Activated CD8-positive, alpha-beta T cell treated with anti-CD3 and anti-CD28 coated beads, Interleukin-2, amount 10 ng/mL, durations not matched to agents 7 days and 5 days (primary cell): ENCODE data around the gene SETBP1. TPM values are rescaled to one million over a fixed set of nuclear protein-coding genes. Genes with fewer than 3 reads are reported as not detected.

Experiments
- ATAC-seq: fragments of 150-1000 bp; cut with Tn5 transposase; one replicate; pipeline ENCODE4 v1.10.0; 2021; ENCODE audit warnings: moderate library complexity
- CTCF ChIA-PET: fragments of 350-600 bp; sonication (Branson Sonifier 250); formaldehyde crosslinking; loops from one replicate; lab custom pipeline; 2021; ENCODE audit warnings: antibody characterized with exemption; lab: Charles Lee
- POLR2A ChIA-PET: fragments of 350-600 bp; sonication (Branson Sonifier 250); formaldehyde crosslinking; loops from one replicate; lab custom pipeline; 2021; ENCODE audit warnings: antibody characterized with exemption; lab: Charles Lee
- DNase-seq: peaks from one replicate; pipeline ENCODE4 v3.0.0-alpha.2; 2020
- H3K27ac Mint-ChIP-seq: one replicate; pipeline ENCODE4 v1.8.0; 2021; ENCODE audit warnings: mild to moderate bottlenecking, mixed read lengths
- H3K27me3 Mint-ChIP-seq: one replicate; pipeline ENCODE4 v1.8.0; 2021; ENCODE audit warnings: low read depth, mixed read lengths
- H3K36me3 Mint-ChIP-seq: one replicate; pipeline ENCODE4 v1.8.0; 2021; ENCODE audit warnings: low read depth, mixed read lengths
- H3K4me1 Mint-ChIP-seq: one replicate; pipeline ENCODE4 v1.8.0; 2021; ENCODE audit warnings: low read depth, mixed read lengths
- H3K4me3 Mint-ChIP-seq: one replicate; pipeline ENCODE4 v1.8.0; 2021; ENCODE audit warnings: mild to moderate bottlenecking, mixed read lengths
- H3K9me3 Mint-ChIP-seq: one replicate; pipeline ENCODE4 v1.8.0; 2022; ENCODE audit warnings: mixed read lengths; ENCODE audit not compliant: insufficient read depth
- total RNA-seq, 2 experiments: library from RNA; stranded (reverse); gene quantifications; one replicate each; pipeline ENCODE4 v1.2.3, GENCODE V29; 2021

Gene SETBP1
- total RNA-seq, 2 experiments from 2014 or later: 7.0 to 8.4 TPM

DNA sequence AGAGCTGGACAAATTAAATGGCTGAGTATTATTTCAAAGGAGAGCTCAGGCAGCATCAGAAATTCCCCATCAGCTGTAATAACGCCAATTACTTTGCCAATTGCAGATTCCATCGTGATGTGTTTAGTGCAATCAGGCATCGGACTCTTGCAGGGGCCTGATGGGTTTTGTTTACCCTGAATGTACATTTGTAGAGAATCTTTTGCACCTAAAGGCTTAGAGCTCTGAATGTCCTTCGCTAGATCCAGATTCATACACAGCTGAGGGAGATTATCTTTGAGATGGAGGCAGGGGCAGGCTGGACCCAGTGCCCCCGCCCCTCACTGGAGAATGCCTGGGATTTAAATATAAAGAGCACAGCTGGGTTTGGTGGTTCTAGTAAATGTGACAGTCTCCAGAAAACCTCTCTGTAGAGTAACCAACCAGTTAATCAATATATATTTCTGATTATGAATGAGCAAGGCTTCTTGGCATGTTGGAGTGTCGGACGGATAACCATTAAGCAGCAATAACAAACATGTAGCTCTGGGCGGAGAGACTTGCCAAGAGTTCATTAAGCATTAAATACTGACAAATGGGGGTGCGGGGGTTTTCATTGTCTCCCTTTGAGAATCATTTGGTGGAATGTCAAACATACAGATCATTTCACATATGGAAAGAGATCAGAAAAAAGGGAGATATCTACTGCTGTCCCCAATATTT, 200.9 kb downstream of the SETBP1 start:
- Mint-ChIP-seq H3K4me3 (no peak overlapping the region), H3K4me1 (no peaks in the 10 kb centered on the region), H3K27ac (no peak overlapping the region), H3K36me3 (no peaks in the 10 kb centered on the region), H3K27me3 (peaks cover 6% of the 10 kb centered on the region), H3K9me3 (no peaks in the 10 kb centered on the region)
- ChIA-PET CTCF (no interaction called here), POLR2A (no interaction called here)
- no peak for ATAC-seq
- DNase-seq: no peak

DNA sequence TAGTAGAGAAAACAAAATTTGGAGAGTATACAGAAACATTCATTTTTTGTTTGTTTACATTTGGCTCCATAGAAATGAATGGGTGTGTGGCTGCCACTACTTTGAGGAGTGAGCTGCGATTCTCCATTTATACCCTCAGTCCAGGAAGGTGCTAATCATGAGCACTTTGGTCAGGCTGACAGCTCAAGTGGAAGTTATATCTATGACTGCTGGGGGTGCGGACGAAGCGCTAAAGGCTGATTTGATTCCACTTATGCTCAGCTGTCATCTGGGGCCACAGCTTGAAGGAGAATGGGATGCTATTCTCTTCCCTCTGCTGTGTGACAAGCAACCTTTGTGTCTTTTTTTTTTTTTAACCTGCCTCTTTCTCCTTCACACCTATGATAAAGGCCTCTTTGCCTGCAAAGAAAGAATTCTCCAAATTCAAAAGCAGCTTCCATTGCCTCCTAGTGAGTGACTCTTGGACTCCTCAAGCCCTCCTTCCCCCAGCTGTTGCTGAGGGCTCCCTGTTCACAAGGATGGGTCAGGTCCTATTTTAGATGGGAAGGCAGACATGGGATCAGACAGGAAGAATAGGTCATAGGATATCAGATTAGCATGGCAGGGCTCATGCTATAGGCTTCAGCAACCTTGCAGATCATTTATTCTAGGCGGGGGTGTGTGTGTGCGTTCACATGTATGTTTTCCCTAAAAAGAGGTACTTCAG, 201.6 kb downstream of the SETBP1 start:
- no peak overlapping the region for H3K4me3 Mint-ChIP-seq
- ATAC-seq (no peak), DNase-seq (no peak)
- CTCF ChIA-PET: interaction anchor here (1.0 kb wide), 1 partner anchor 10 kb away, joined by 4 read pairs; no protein-coding TSS in a partner anchor
- no peak overlapping the region for H3K27ac Mint-ChIP-seq
- peaks cover 3% of the 10 kb centered on the region for H3K4me1 Mint-ChIP-seq
- H3K27me3 Mint-ChIP-seq: peaks cover 6% of the 10 kb centered on the region
- no peaks in the 10 kb centered on the region for H3K36me3 Mint-ChIP-seq
- H3K9me3 Mint-ChIP-seq: no peaks in the 10 kb centered on the region
- POLR2A ChIA-PET: no interaction called here

DNA sequence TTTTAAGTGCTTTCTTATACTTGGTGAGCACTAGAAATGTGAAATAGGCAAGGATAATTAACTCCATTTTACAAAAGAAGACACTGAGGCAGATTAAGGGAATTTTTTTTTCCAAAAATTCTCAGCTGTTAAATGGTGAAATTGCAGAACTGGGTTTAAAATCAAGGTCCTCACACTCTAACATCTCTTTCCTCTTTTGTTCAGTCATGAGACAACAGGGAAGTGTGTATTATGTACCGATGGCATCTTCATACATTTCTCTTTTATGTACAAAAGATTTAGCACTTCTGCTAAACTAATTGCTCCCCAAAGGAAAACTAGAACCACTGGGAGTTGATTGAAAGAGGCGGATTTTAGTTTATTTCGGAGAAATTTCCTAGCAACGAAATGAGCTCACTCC, 203.0 kb downstream of the SETBP1 start:
- no peak overlapping the region for H3K27ac Mint-ChIP-seq
- no peak overlapping the region for H3K4me3 Mint-ChIP-seq

DNA sequence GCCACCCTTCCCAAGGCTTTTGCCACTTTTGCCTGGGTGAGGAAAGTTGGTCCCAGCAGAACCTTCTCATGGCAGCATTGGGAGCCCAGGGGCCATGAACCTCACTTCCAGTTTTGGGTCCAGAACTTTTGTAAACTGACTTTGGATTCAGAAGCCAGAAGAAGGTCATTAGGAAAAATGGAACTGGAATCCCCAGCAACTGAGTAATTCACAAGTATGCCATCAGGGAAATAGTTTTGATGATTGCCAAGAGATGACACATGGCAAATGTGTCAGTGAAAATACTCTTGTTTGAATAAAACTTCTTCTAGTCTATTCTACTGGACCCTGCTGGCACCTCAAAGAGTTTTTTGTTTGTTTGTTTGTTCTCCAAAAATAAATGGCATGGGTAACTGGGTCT, 203.7 kb downstream of the SETBP1 start:
- Mint-ChIP-seq H3K27ac (no peak overlapping the region), H3K4me1 (peaks cover 3% of the 10 kb centered on the region), H3K36me3 (no peaks in the 10 kb centered on the region), H3K9me3 (no peaks in the 10 kb centered on the region), H3K4me3 (no peak overlapping the region), H3K27me3 (peaks cover 5% of the 10 kb centered on the region)
- ChIA-PET CTCF (no interaction called here), POLR2A (no interaction called here)
- DNase-seq (no peak), ATAC-seq (no peak)

More for the DNA sequence above, 203.0 kb downstream of the SETBP1 start:
- ChIA-PET POLR2A (no interaction called here), CTCF (no interaction called here)
- no peak for DNase-seq
- no peak for ATAC-seq
- Mint-ChIP-seq H3K36me3 (no peaks in the 10 kb centered on the region), H3K27me3 (peaks cover 6% of the 10 kb centered on the region), H3K9me3 (no peaks in the 10 kb centered on the region), H3K4me1 (peaks cover 3% of the 10 kb centered on the region)

DNA sequence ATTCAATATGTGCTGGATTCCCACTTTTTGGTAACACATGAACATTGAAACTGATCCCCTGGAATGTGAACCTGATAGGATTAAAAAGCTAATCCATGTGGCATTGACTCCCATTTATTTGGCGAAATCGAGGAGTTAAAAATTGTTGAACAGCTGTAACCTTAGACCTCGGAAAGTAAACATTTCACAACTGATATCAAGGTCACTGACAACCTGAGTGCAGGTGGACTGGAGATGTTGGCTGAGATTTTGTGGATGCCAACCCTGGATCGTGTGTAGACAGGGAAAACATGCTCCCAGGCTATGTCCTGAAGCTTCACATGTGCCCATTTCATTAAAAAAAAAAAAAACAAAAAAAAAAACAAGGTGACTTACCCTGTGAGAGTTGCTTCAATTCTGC, 204.8 kb downstream of the SETBP1 start:
- DNase-seq (no peak), ATAC-seq (no peak)
- H3K4me3 Mint-ChIP-seq: no peak overlapping the region
- POLR2A ChIA-PET: no interaction called here
- peaks cover 3% of the 10 kb centered on the region for H3K4me1 Mint-ChIP-seq
- H3K27ac Mint-ChIP-seq: no peak overlapping the region
- H3K36me3 Mint-ChIP-seq: no peaks in the 10 kb centered on the region
- H3K27me3 Mint-ChIP-seq: peaks cover 2% of the 10 kb centered on the region
- CTCF ChIA-PET: no interaction called here
- no peaks in the 10 kb centered on the region for H3K9me3 Mint-ChIP-seq

DNA sequence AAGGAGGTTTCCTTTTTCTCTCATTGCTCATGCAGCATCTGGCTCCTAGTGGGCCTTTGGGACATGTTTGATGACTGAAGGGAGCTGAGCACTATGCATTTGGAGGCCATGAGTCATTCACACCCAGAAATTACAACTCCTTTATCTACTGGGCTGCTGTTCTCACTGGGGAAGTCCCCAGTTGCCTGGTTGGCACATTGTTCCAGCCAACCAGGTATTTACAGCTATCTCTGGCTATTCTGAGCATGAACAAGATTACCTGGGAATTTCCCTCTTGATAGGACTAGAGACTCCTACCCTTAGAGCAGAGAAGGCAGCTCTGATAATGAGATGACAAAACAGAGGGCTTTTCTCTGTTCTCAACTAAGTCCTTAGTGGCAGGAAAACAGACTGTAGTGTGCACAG, 206.5 kb downstream of the SETBP1 start:
- POLR2A ChIA-PET: no interaction called here
- no peak overlapping the region for H3K27ac Mint-ChIP-seq
- peak; percentile 51 for ATAC-seq
- peaks cover 3% of the 10 kb centered on the region for H3K4me1 Mint-ChIP-seq
- no peaks in the 10 kb centered on the region for H3K9me3 Mint-ChIP-seq
- H3K27me3 Mint-ChIP-seq: no peaks in the 10 kb centered on the region
- peak; percentile 24 for DNase-seq
- CTCF ChIA-PET: interaction anchor here (0.8 to 1.0 kb wide), 2 partner anchors 208 to 325 kb away, joined by 3 to 4 read pairs; no protein-coding TSS in a partner anchor
- H3K36me3 Mint-ChIP-seq: peaks cover 10% of the 10 kb centered on the region
- no peak overlapping the region for H3K4me3 Mint-ChIP-seq

DNA sequence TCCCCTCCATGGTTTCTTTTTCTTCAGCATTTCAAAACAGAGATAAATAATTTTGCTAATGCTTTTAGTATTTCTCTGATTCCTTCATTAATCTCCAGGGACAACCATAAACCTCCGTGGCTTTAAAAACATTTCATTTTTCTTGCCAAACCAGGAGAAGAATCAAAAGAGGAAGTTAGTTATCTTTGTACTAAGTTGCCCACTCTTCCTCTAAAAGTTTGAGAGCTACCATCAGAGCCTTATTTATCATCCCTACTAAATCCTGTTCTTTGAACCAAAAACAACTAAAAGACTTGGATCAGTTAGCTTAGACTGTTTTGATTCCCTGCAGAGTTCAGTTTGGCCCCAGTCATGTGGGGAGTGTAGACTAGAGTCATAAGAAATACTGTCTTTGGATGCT, 208.4 kb downstream of the SETBP1 start:
- peaks cover 10% of the 10 kb centered on the region for H3K36me3 Mint-ChIP-seq
- no peaks in the 10 kb centered on the region for H3K27me3 Mint-ChIP-seq
- DNase-seq: no peak
- no peak for ATAC-seq
- H3K4me3 Mint-ChIP-seq: no peak overlapping the region
- peaks cover 14% of the 10 kb centered on the region for H3K4me1 Mint-ChIP-seq
- H3K9me3 Mint-ChIP-seq: no peaks in the 10 kb centered on the region
- CTCF ChIA-PET: no interaction called here
- no peak overlapping the region for H3K27ac Mint-ChIP-seq
- POLR2A ChIA-PET: interaction anchor here (0.6 kb wide), 1 partner anchor 777 kb away, joined by 3 read pairs; no protein-coding TSS in a partner anchor

DNA sequence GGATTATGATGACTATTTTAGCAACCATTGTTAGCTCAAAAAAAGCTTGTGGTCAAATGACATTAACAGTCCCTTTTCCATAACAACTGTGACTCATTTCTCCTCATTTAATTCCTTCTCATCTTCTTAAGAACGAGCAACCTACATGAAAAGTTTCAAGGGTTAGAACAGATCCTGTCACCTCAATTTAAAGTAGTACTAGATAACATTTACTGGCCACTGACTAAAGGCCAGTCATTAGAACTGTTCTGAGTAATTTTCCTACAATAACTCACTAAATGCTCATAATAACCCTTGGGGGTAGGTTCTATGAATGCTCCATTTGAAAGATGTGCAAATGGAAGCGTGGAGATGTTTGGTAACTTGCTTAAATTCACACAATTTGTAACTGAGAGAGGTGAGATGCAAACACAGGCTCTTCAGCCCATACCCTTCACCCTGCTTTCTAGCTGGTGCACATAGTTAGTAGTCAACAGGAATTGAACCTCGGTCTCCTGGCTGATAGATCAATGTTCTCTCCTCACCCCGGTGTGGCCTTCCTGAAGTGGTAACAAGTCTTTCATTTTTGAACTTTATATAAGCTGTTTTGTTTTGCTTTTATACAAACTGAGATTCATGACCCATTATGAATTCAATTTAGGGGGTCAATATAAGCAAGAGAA, 212.5 kb downstream of the SETBP1 start:
- H3K27me3 Mint-ChIP-seq: peaks cover 5% of the 10 kb centered on the region

DNA sequence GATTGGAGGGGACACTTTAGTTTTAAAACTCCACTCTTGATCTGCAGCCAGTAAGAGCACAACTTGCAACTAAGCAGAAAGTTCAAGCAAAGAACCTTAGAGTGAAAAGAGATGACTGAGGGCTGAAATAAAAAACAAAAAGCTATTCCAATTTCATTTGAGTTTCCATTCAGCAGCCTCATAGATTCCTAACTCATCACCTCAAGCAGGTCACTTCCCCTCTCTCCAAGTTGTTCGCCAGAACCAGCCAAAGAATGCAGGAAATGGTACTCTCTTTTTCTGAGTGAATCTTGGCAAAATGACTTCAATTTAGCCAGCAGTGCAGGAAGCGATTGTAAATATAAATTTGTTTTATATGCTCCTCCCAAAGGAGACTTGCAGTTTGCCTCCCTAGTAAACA, 213.3 kb downstream of the SETBP1 start:
- H3K4me3 Mint-ChIP-seq: no peak overlapping the region
- DNase-seq: no peak
- H3K27me3 Mint-ChIP-seq: peaks cover 5% of the 10 kb centered on the region
- H3K4me1 Mint-ChIP-seq: peaks cover 22% of the 10 kb centered on the region
- POLR2A ChIA-PET: interaction anchor here (0.6 kb wide), 1 partner anchor 253 kb away, joined by 3 read pairs; no protein-coding TSS in a partner anchor
- no peak for ATAC-seq
- CTCF ChIA-PET: no interaction called here
- H3K9me3 Mint-ChIP-seq: no peaks in the 10 kb centered on the region
- peaks cover 10% of the 10 kb centered on the region for H3K36me3 Mint-ChIP-seq
- H3K27ac Mint-ChIP-seq: no peak overlapping the region

More for the DNA sequence above, 212.5 kb downstream of the SETBP1 start:
- H3K27ac Mint-ChIP-seq: no peak overlapping the region
- DNase-seq (no peak), ATAC-seq (no peak)
- H3K9me3 Mint-ChIP-seq: no peaks in the 10 kb centered on the region
- CTCF ChIA-PET: interaction anchor here (0.8 to 1.7 kb wide), 3 partner anchors 10 to 214 kb away, joined by 3 to 4 read pairs (median 3); no protein-coding TSS in a partner anchor
- peaks cover 10% of the 10 kb centered on the region for H3K36me3 Mint-ChIP-seq
- peaks cover 22% of the 10 kb centered on the region for H3K4me1 Mint-ChIP-seq
- POLR2A ChIA-PET: interaction anchor here (0.6 kb wide), 1 partner anchor 252 kb away, joined by 3 read pairs; no protein-coding TSS in a partner anchor
- H3K4me3 Mint-ChIP-seq: no peak overlapping the region

DNA sequence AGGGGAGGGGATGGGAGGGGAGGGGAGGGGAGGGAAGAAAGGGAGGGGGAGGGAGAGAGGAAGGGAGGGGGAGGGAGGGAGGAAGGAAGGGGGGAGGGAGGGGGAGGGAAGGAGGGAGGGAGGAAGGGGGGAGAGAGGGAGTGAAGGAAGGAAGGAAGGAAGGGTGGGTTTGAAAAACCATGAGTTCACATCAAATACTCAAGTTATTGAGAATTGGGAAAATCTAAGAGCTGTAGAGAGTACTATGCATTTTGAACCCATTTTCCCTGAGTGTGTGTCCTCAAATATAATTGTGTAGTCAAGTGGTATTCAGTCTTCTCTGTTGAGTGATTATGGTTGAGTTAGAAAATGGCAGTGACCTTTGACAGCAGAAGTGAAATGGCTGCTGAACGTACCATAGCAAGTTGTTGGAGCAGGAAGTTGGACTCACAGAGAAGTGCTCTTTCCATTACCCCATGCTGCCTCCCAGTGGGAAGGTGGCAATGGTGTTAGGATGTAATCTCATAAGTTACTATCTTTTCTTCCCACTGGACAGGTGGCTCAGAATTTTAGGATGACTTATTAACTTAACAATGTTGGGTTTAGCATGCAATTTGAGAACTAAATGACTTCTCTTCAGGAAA, 214.6 kb downstream of the SETBP1 start:
- H3K9me3 Mint-ChIP-seq: no peaks in the 10 kb centered on the region
- CTCF ChIA-PET: no interaction called here
- H3K4me3 Mint-ChIP-seq: no peak overlapping the region
- DNase-seq (peak; percentile 43), ATAC-seq (peak; percentile 39)
- H3K4me1 Mint-ChIP-seq: peaks cover 22% of the 10 kb centered on the region
- peaks cover 9% of the 10 kb centered on the region for H3K27me3 Mint-ChIP-seq
- H3K27ac Mint-ChIP-seq: no peak overlapping the region
- peaks cover 10% of the 10 kb centered on the region for H3K36me3 Mint-ChIP-seq
- POLR2A ChIA-PET: no interaction called here

DNA sequence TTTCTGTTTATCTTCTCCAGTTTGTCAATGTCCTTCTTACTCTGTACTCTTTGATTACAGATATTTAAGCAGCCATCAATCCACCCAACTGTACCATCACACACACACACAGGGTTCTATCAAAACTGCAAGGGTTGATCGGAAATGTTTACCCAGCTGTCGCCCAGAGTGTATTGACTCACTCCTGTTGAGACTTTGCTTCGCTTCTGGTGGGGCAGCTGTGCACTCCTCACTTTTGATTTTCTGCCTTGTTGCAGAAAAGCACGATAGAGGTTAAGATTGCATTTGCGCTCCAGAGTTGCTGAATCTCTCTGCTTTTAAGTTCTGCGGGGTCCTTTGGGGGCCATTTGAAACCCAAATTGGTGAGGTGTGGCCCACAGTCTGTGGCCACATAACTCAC, 216.2 kb downstream of the SETBP1 start:
- H3K36me3 Mint-ChIP-seq: peaks cover under 1% of the 10 kb centered on the region
- DNase-seq (no peak), ATAC-seq (no peak)
- peaks cover 22% of the 10 kb centered on the region for H3K4me1 Mint-ChIP-seq
- H3K27me3 Mint-ChIP-seq: peaks cover 14% of the 10 kb centered on the region
- no peaks in the 10 kb centered on the region for H3K9me3 Mint-ChIP-seq
- ChIA-PET CTCF (no interaction called here), POLR2A (no interaction called here)
- H3K4me3 Mint-ChIP-seq: no peak overlapping the region
- no peak overlapping the region for H3K27ac Mint-ChIP-seq
